HG03025 (cell line): ENCODE results near the gene FOXJ1.

Experiments used
- ATAC-seq: cut with Tn5 transposase; IDR thresholded peaks from one replicate; pipeline ENCODE4 v1.9.1; 2021; ENCODE audit warnings: mild to moderate bottlenecking, moderate library complexity; ENCODE audit not compliant: unreplicated experiment, low FRiP score

The FOXJ1 gene

DNA sequence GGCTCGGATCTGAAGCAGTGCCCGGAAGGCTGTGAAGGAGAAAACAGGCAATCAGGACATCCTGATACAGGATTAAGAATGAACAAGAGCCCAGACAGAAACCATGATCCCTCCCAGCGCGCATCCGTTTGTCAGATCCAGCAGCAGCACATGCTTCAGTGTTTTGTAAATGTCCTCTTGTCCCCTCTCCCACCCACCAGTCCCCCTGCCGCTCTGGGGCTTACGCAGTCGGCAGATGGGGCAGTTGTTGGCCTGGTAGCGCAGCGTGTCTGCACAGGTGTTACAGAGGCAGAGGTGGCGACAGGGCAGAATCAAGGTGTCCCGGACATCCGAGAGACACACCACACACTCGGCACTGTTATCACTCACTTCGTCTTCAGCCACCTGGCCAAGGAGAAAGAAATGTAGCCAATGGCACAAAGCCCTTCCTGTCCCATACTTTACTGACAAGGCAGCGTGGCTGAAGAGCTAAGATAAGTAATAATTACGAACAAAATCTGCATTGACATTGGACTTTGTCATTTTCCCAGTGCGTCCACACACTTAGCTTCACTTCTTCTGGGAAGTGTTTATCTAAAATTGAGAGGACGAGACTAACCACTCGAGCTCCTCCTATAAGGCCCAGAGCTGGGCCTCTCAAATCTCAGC is 20.7 kb upstream of the FOXJ1 start:
- ATAC-seq: no peak

DNA sequence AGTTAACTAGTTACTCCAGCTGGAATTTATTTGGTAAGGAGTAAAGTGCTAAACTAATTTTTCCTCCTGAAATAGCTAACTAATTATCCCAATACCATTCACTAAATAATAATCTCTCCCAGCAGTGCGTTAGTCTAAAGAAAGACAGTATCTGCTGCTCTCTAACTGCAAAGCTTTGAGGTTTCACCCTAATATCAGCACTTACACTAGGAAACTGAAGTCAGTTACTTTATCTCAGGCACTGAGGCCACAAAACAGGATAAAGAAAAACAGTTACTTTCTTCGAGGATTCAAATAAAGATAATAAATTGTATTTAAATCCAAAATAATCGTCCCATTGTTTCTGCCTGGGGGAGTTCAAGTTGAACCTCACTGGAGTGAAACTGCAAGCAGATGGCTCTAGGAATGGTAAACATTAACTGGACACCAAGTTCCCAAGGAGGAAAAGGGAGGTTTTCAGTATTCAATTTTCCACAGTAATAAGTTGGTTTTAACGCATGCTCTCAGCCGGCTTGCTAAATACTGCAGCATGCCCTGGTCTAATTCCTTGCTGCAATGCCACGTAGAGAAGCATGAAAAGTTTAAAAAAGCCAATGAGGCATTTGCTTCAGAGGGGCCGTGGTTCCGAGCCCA is 20.0 kb upstream of the FOXJ1 start:
- no peak for ATAC-seq

DNA sequence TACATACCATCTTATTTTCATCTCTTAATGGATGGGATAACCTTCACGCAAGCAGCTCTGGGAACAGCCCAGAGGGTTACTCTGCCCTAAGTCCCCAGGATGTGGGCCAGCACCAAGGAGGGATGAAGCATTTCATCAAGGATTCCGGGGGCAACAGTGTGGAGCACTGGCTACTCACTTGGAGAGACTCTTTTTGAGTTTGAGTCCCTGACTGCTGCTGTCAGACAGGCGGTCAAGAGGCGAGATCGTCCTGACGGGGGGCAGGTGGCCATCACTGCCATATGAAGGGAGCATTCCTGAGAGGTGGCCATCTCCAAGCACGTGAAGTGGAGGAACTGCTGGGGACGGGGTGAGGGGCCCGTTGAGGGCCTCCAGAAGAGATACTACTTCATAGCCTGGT is 18.1 kb upstream of the FOXJ1 start:
- no peak for ATAC-seq

DNA sequence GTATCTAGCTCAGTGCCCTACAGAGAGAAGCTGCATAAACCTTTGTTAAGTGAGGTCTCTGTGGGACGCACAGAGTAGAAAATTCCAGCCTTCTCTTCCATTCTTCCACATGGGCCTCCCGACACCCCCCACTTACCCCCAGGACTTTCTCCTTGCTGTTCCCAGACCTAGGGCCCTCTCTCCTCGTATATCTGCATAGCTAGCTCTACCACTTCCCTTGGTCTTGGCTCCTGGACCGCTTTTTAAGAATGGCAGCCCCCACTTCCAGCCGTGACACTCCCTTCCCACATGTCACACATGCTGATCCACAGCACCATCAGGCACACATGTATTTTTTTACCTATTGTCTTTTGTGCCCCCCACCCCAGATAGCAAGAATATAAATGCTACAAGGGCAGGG is 16.7 kb upstream of the FOXJ1 start:
- no peak for ATAC-seq

DNA sequence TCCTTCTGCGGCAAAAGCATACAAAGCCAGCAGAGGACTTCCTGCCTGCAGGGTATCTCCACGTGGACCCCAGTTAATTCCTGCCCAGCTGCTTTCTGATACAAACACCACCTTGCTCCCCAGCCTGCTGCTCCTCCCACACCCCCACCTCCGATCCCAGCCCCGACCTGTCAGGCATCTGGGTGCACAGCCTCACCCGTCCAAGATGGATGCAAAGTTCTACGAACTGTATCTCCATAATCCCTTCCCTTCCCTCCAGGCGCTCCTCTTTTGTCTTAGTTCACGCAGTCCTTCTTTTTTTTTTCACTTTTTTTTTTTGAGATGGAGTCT is 15.6 kb upstream of the FOXJ1 start:
- ATAC-seq: no peak

DNA sequence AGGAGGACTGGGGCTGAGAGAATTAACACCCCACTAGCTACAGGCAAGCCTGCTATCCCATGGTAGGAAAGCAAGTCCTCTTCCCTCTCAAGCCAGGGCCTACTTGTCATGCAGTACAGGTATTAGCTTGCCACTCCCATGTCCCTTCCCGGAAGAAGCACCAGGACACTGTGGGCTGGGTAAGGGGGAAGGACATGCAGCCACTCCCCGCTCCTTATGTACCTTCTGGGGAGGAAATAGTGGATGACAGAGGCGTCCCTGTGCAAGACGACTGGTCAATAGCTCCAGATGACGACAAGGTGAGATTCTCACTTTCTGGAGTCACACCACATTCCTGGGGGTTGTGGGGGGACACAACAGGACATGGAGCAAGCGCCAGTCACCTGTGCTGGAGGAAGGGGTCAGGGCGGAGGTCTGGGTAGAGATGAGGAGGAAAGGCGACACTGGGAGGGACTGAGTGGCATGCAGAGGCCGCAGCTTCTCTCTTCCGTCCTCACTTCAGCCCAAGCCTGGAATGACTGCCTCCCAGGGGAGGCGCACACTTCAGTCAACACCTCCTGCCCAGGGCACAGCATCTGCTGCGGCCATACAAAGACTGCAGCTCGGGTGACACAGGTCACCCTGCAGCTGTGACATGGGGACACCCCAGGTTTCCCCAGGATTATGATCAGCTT is 15.1 kb upstream of the FOXJ1 start:
- ATAC-seq: no peak

DNA sequence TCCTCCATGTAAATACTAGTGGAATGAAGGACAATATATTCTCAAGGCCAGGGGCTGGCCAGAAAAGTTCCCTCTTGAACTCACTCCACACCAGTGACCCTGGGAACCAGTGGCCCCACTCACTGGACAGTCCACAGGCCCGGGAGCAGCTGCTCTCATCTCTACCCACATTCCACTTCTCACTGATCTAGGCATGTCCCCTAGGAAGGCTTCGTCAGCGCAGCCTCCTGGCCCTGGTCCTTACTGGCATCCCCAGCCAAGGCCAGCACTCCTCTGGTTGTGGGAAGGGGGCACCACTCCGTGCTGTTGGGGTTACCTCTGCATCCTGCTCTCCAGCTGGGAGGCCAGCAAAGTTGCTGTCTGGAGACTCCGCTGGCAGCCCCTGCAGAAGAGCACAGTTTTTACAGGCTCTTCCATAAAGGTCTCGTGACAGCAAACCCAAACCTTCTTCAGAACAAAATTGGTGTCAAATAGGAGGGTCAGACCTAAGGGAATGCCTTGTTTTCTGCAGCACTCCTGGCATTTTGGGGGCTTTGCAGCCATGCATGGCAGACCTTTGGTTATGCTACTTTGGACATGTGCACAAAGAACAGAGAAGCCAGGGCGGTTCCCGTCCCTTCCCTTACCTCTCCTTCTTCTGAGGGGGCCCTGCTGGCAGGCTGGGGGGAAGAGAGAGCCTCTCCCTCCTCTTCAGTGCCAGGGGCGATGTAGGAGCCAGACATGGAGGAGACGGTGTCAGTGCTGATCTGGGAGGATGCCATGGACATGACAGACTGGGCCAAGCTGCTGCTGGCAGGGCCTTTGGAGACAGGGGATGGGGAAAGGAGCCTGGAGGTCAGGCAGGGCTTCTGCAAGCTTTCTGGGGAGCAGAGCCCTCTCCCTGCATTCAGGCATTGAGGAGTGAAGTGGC is 14.1 kb upstream of the FOXJ1 start:
- ATAC-seq: no peak

DNA sequence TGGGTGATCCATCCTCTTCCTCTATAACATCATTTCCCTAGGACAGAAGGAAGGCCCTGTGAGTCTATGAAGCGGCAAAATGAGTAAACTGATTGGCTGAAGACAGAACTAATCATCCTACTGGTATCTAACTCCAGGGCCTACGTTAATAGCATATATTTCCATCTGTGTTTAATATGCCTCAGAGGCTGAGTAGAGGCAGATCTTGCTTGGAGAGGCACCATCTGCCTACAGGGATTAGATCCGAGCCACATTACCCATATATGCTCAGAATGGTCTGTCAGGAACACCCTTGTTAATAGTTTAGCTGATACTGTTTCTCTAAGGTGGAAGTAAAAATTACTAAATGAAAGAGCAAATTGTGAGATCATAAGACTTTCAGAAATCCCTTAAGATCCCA is 13.2 kb upstream of the FOXJ1 start:
- ATAC-seq: no peak

DNA sequence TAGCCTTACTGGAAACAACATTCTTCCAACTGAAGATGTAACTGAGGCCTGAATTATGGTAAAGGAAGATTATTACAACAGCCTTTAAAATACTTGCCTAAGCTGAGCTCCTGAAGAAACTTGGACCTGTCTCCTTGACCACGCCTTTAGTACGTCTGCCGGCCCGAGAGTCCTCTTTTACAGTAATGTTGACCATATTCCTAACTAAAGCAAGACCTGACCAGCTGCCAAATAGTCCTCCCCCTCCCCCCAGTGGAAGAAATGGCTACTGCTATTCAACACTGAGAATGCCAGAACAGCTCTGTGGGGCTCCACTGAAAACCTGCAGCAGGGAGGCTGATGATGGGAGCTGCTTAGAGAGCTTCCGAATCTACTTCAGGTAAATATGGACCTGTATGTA is 12.6 kb upstream of the FOXJ1 start:
- no peak for ATAC-seq

DNA sequence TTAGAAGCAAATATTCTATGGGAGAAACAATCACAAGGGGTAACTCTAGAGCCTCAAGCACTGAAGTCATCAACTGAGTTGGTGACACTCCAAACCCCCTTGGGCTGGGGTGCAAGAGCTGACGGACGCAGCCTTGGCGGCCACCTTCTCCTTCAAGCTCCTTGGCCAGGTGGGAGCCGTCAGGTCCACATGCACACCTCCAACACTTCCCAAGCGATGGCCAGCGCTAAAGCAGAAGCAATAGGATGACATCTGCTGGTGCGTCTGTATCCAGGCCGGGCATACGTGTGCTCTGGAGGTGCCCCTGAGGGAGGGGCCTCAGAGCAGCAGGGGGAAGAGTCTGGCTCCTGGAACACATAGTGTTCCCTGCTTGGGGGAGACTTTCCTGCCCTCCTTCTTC is 12.2 kb upstream of the FOXJ1 start:
- no peak for ATAC-seq

DNA sequence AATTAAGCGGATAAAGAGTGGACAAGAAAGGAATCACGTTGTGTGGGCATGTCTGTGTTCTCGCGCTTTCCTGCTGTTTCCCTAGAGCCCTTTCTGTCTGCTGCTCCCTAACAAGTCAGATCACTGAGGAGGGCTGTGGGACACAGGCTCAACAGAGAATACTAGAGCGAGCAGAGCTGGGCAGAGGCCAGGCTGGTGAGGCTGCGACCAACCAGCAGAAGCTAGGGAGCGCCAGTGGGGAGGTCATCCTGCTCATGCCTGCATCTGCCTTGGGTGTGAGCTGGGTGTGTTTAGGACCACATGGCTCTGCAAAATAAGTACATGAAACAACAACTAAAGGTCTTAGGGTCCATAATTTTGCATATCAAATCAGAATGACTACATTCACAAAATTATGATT is 11.5 kb upstream of the FOXJ1 start:
- ATAC-seq: no peak

DNA sequence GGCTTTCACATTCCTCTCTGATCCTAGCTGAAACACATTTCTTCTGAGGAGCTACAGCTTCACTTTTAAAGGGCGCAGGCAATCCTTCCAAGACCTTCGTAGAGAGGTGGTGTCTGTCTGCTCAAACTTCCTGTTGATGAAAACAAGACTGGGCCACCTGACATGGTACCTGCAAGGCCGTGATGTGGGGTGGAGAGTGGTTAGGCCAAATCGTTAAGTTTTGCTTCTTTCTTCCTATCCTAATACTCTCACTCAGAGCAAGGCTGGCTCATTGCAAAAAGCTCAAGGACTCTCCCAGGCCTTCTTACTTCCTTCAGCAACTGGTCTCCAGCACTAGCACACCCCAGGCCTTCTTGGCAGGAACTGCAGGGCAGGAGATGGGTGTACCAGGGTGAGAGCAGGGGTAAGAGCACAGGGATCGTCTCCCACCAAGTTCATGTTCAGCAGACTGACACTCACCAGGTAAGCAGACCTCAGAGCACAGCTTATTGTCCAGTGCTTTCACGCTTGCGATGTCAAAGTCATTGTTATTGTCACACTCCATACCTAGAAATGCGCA is 10.9 kb upstream of the FOXJ1 start:
- no peak for ATAC-seq

DNA sequence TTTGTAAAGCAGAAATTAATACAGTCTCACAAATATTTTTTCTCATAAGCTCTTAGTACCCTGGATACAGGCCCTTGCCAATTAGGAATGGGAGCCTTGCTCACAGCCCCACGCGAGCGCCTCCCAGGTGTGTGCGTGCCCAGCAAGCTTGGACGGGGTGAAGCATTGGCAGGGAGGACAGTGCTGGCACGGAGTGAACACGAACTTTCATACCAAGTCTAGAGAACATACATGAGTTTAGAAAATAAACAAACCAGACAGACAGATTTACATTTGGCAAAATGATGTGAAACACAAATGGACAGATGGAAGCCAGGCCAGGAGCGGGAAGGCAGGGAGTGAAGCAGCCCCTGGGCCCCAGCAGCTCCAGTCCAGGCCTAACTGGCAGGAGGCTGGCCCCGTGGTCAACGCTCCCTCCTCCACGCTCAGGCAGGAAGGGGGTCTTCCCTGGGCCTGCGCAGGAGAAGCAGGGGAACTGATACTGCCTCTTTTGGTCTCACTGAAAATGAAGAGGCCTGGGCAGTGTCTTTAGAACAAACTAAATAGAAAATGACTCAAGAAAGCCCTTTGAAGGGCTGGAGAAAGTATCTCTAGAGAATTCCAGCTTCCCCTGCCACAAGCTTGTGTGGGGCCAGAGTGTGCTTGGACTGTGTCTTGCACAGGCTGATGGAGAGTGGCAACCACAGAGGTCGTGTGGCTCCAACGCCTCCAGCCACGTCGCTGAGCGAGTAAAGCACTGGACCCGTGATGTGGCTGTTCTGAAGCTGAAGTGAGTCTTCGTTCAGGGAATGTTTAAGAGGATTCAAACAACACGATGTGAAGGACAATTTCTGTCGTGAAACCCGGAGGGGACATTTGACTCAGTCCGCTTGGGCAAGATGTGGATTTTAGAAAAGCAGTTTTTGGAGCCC is 9.9 kb upstream of the FOXJ1 start:
- no peak for ATAC-seq

DNA sequence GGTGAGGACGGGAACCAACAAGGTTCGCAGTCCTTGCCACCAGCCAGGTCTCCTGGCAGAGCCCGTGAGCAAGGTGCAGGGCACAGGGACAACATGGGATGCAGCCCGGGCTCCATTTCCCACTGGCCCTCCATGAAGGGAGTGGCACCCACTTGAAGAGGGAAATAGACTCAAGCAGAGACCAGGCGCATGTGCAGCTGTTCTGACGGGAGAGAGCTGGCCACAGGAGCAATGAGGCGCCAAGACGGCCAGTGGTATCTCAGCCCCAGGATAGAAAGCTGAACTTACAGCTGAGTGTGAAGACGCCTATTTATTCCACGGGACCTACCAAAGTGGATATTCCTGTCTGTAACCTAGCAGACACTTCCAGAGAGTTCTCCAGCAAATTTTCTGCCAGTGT is 8.2 kb upstream of the FOXJ1 start:
- no peak for ATAC-seq

DNA sequence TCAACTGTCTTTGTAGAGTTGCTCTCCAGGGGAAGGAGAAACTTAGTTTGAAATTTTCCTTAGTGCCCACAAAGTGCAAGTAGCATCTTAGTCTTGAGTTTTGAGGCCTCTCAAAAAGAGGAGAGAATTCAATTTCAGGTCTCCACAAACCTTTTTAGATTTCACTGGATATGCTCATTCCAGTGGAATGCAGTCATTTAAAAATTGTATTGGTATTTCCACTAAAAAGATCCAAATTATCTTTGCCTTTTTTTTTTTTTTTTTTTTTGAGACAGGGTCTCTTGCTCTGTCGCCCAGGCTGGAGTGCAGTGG is 6.9 kb upstream of the FOXJ1 start:
- ATAC-seq: no peak

DNA sequence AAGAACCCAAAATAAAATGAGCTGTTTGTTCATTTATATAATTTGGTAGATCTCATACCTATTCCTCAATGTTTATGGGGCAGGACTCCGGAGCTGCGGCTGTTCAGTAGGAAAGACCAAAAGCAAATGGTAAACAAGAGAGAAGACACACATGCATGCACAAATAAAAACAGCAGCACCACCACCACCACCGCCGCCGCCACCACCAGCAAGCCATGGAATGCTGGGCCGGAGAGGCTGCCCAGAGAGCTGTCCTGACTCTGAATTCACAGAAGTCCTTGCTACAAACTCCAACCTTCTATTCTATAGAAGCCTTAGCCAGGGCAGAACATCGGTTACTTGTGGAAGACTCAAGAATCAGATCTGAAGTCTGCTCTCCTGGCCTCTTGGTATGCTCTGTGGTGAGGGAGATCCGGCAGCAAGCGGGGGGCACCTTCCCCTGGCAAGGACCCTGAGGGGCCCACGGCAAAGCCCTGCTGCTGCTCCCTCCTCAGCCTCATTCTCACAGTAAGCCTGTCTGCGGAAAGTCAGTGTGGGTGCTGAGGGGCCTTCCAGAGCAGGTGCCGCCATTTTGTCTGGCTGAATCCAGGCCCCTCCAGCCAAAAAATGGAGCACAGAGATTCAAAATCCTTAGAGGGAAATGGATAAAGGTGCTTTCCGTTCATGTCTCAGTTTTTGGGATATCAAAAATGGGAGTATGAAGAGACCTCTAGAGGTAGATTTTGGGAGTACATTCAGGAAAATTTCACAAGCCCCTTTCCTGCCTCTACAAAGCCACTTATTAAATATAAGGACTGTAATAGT is 6.4 kb upstream of the FOXJ1 start:
- ATAC-seq: no peak

DNA sequence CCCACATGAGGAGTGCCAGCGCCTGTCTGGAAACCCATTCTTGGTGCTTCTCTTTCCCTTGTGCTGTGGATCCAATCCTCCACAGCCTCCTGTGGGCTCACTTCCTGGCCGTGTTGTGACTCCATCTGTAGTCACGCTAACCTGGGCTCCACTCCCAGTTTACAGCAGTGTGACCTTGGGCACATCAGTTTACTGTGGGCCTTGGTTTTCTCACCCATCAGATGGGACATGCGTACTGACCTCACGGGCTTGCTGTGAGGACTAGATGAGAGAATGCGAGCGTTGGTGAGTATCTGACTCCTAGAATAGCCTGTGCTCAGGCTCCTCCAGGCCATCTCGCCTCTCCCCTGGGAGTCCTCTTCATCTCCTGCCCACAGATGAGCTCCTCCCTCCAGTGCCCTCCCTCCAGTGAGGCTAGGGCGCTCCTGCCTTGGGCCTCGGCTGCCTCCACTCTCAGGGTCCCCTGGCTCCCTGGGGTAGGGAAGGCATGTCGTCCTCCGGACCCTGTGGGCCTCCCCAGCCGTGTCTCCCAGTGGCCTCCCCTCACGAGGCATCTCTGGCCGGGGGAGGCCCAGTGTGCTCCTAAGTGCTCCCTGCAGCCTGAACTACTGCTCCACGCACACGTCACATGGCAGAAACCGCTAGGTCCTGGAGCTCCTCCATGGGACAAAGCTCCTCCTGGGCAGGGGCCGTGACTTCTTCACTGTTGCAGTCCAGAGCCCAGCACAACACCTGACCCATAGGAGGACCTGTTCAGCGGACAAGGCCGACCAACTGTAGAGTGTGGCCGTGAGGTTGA is 5.2 kb upstream of the FOXJ1 start:
- no peak for ATAC-seq

DNA sequence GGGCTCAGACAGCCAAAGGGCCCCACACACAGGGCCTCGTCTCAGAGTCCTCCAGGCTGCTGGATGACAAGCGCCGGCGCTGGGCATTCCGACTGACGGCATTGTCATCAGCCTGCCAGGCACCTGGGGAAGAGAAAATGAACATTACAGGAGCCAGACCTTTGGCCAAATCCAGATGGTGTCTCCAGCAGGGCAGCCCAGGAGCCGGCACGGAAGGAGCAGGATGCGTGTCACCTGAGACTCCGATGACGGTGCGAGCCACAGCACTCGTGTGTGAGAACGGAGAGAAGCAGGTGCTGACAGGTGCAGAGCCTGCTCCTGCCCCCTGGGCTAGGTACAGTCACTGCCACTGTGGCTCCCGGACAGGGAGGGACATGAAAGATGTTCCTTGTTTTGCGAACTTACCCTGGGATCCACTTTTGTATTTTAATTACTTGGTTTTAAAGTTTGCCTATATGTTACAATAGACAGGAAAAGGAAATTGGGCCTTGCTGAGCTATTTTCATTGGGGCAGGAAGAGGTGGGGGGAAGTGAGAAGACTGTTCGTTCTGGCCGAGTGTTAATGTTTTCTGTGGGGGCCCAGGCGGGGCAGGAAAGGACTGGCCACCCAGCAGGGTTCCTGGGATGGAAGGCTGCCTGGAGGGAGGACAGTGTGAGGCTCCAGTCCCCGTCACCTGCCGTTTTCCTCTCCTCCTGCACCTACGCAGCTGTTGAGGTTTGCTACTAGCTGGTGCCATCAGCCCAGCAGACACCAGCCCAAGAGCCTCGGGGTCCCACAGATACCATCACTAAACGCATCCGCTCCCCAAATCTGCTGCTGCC is 4.4 kb upstream of the FOXJ1 start:
- no peak for ATAC-seq
